Transverse colon (tissue), 4 donors: ENCODE data around the gene QRFP. TPM values are rescaled to one million over a fixed set of nuclear protein-coding genes. Genes with fewer than 3 reads are reported as not detected.

Experiments
- DNase-seq: peaks from one replicate; pipeline ENCODE4 v3.0.0-alpha.2; 2019
- H3K27ac ChIP-seq, 4 donors: fragments of 200-600 bp; sonication (generic); 2 replicates each; pipeline ENCODE4 v1.5.1; 2016 to 2018; ENCODE audit warnings: inconsistent platforms in 4 of 4
- H3K27me3 ChIP-seq: fragments of 200-600 bp; sonication (generic); 2 replicates; pipeline ENCODE4 v1.5.1; 2017; ENCODE audit warnings: inconsistent platforms
- H3K36me3 ChIP-seq, 4 donors: fragments of 200-600 bp; sonication (generic); 2 replicates each; pipeline ENCODE4 v1.5.1; 2017 to 2019; ENCODE audit warnings: inconsistent platforms in 4 of 4
- H3K4me1 ChIP-seq, 4 donors: fragments of 200-600 bp; sonication (generic); 2 replicates each; pipeline ENCODE4 v1.5.1; 2017 to 2020; ENCODE audit warnings: inconsistent platforms in 4 of 4
- H3K4me3 ChIP-seq, 4 donors: fragments of 200-600 bp; sonication (generic); 1 replicate in 1 of 4; 2 replicates in 3 of 4; pipeline versions ENCODE4 v1.5.1 to v1.6.1; 2017 to 2019; ENCODE audit warnings: inconsistent platforms in 4 of 4
- H3K9me3 ChIP-seq, 2 donors: fragments of 200-600 bp; sonication (generic); 2 replicates each; pipeline ENCODE4 v1.5.1; 2017 to 2019; ENCODE audit warnings: inconsistent platforms in 2 of 2
- CTCF ChIP-seq, 5 experiments: fragments of 200-600 bp in 3 of 5; fragments of 450-650 bp in 2 of 5; sonication (generic) in 3 of 5; IDR thresholded peaks; 1 replicate in 2 of 5; 2 replicates in 3 of 5; pipeline ENCODE4 v1.5.1; 2016 to 2017; ENCODE audit warnings: antibody characterized with exemption in 5 of 5, inconsistent platforms in 3 of 5, mild to moderate bottlenecking in 2 of 5, moderate library complexity in 1 of 5
- EP300 ChIP-seq: sonication (generic); formaldehyde crosslinking; IDR thresholded peaks from one replicate; pipeline ENCODE4 v1.6.1; 2017; ENCODE audit warnings: antibody characterized with exemption, low read depth
- POLR2A ChIP-seq: fragments of 450-650 bp; IDR thresholded peaks from one replicate; pipeline ENCODE4 v1.6.1; 2016; ENCODE audit warnings: antibody characterized with exemption, mild to moderate bottlenecking, moderate library complexity
- POLR2AphosphoS5 ChIP-seq, 3 donors: sonication (generic); formaldehyde crosslinking; IDR thresholded peaks; one replicate each; pipeline ENCODE4 v1.6.1; 2016; ENCODE audit warnings: antibody characterized with exemption in 3 of 3
- WGBS, 2 donors: methylation state at CpG; one replicate each; pipeline ENCODE4 v1.1.5; 2018; ENCODE audit warnings: low coverage in 1 of 2; 5-methylcytosine and 5-hydroxymethylcytosine counted together
- in situ Hi-C, 4 donors: fragments of 200-750 bp; cut with MboI; loops; one replicate each; pipeline versions ENCODE4 v1.15.0 to v1.15.1; 2017; ENCODE audit warnings: low sequenced_read_pairs in 3 of 4, low pct_ligation_motif_present in 1 of 4, low pct_unique_long_range_greater_than_20kb in 1 of 4
- intact Hi-C: fragments of 100-400 bp; cut with DNase I; formaldehyde crosslinking; loops from one replicate; pipeline ENCODE4 v1.15.1; 2023; ENCODE audit warnings: low total_unique reads
- total RNA-seq, 4 donors: library from RNA; depleted of rRNA; stranded (reverse); fragments of >200 nt; gene quantifications; one replicate each; pipeline ENCODE4 v1.1.0, GENCODE V29; 2016

The QRFP gene
- total RNA-seq, 4 donors from 2014 or later, result not detected

- TF ChIP-seq POLR2AphosphoS5 (IDR thresholded peaks at IDR 0.05) (no peak), POLR2A (no peak), EP300 (no peak), CTCF (IDR thresholded peaks at IDR 0.05) (no peak)
- no peak overlapping the region for H3K4me3 ChIP-seq
- intact Hi-C loops, result no loop called here
- DNase-seq, result no peak
- no peaks in the 10 kb centered on the region for H3K36me3 ChIP-seq
- no peak overlapping the region for H3K27ac ChIP-seq
- peaks cover 0 to 10% (median 2%) of the 10 kb centered on the region in 4 donors for H3K4me1 ChIP-seq
- H3K9me3 ChIP-seq, result no peaks in the 10 kb centered on the region
- H3K27me3 ChIP-seq, result peaks cover 38% of the 10 kb centered on the region
- in situ Hi-C loops, result no loop called here
- WGBS, 2 donors, result 47% methylated on average over 16 of the region's 17 CpGs; no CpG with 5 or more reads in 1 of the 2 donors
These were observed 4.3 kb upstream of the QRFP start for GRCh38 chr9:130900701-130901497.

GRCh38 chr9:130899051-130899748 lies 2.6 kb upstream of the QRFP start:
- no peak for TF ChIP-seq POLR2A
- TF ChIP-seq EP300, result no peak
- no peak for TF ChIP-seq CTCF (IDR thresholded peaks at IDR 0.05)
- TF ChIP-seq POLR2AphosphoS5 (IDR thresholded peaks at IDR 0.05), result no peak
- H3K27me3 ChIP-seq, result peaks cover 38% of the 10 kb centered on the region
- H3K9me3 ChIP-seq, result no peaks in the 10 kb centered on the region
- 60% methylated on average over 24 of the region's 25 CpGs; no CpG with 5 or more reads in 1 of the 2 donors for WGBS, 2 donors
- no peak overlapping the region for H3K27ac ChIP-seq
- no peak overlapping the region for H3K4me3 ChIP-seq
- no peak for DNase-seq
- intact Hi-C loops (no loop called here), in situ Hi-C loops (no loop called here)
- H3K36me3 ChIP-seq, result no peaks in the 10 kb centered on the region
- H3K4me1 ChIP-seq, result peaks cover 9 to 11% (median 10%) of the 10 kb centered on the region in 4 donors

GRCh38 chr9:130898552-130898852 lies 1.9 kb upstream of the QRFP start:
- Histone ChIP-seq H3K4me3 (no peak overlapping the region), H3K27me3 (peaks cover 38% of the 10 kb centered on the region), H3K27ac (peak overlapping the region in 2 of 4 donors; percentile 6 to 28), H3K9me3 (no peaks in the 10 kb centered on the region), H3K36me3 (no peaks in the 10 kb centered on the region), H3K4me1 (peaks cover 10 to 15% (median 13%) of the 10 kb centered on the region in 4 donors)
- in situ Hi-C loops, result no loop called here
- peak; percentile 46 for DNase-seq
- intact Hi-C loops, result no loop called here
- TF ChIP-seq POLR2A, result no peak
- no peak for TF ChIP-seq CTCF (IDR thresholded peaks at IDR 0.05)
- TF ChIP-seq POLR2AphosphoS5 (IDR thresholded peaks at IDR 0.05), result peak in 2 of 3 donors; percentile 4 to 34
- no peak for TF ChIP-seq EP300
- WGBS, 2 donors, result 20% methylated on average over 4 of the region's 4 CpGs; no CpG with 5 or more reads in 1 of the 2 donors

GRCh38 chr9:130897848-130898551 lies 1.4 kb upstream of the QRFP start:
- DNase-seq, result peak; percentile 28
- WGBS, 2 donors, result 62% methylated on average over 13 of the region's 29 CpGs; no CpG with 5 or more reads in 1 of the 2 donors
- intact Hi-C loops (no loop called here), in situ Hi-C loops (no loop called here)
- no peaks in the 10 kb centered on the region for H3K9me3 ChIP-seq
- TF ChIP-seq POLR2AphosphoS5 (IDR thresholded peaks at IDR 0.05) (peak in 1 of 3 donors; percentile 4), CTCF (IDR thresholded peaks at IDR 0.05) (no peak)
- H3K4me3 ChIP-seq, result no peak overlapping the region
- H3K4me1 ChIP-seq, result peaks cover 10 to 19% (median 13%) of the 10 kb centered on the region in 4 donors
- no peaks in the 10 kb centered on the region for H3K36me3 ChIP-seq
- peak overlapping the region in 2 of 4 donors; percentile 6 to 28 for H3K27ac ChIP-seq
- H3K27me3 ChIP-seq, result peaks cover 33% of the 10 kb centered on the region
